Upper lobe of right lung (tissue), 1 donor: Measurements from ENCODE around the gene MTF2. TPM values are rescaled to one million over a fixed set of nuclear protein-coding genes. Genes with fewer than 3 reads are reported as not detected.
"Not testable (repeated sequence)": the region's sequence is repeated elsewhere in the genome, so short reads cannot be mapped to it uniquely, and the experiment has no call there.

Source experiments
- ATAC-seq: fragments of 200-7000 bp; cut with Tn5 transposase; one replicate; pipeline ENCODE4 v1.9.1; 2020; ENCODE audit warnings: mild to moderate bottlenecking, moderate library complexity
- DNase-seq: peaks from one replicate; pipeline ENCODE4 v3.0.0-alpha.2; 2020
- H3K27ac ChIP-seq: fragments of 200-600 bp; one replicate; pipeline ENCODE4 v1.8.0; 2022
- H3K27me3 ChIP-seq: fragments of 200-600 bp; one replicate; pipeline ENCODE4 v1.8.0; 2022; ENCODE audit warnings: mild to moderate bottlenecking
- H3K36me3 ChIP-seq: fragments of 200-600 bp; one replicate; pipeline ENCODE4 v1.8.0; 2022
- H3K4me1 ChIP-seq: fragments of 200-600 bp; one replicate; pipeline ENCODE4 v1.8.0; 2022
- H3K4me3 ChIP-seq: fragments of 200-600 bp; one replicate; pipeline ENCODE4 v1.8.0; 2022; ENCODE audit warnings: mild to moderate bottlenecking
- H3K9me3 ChIP-seq: fragments of 200-600 bp; one replicate; pipeline ENCODE4 v1.8.0; 2022
- intact Hi-C: fragments of 100-400 bp; cut with DNase I; formaldehyde crosslinking; loops from one replicate; pipeline ENCODE4 v1.11.0; 2022
- long read RNA-seq: library from polyadenylated mRNA; unstranded; transcript quantifications from one replicate; pipeline ENCODE4 v2.0.0, GENCODE V29; 2021
- total RNA-seq: library from RNA; stranded (reverse); fragmentation: NEBNext Ultra II Directional; extraction: Animal tissue kit (Norgen Biotek cat#: 25700); gene quantifications from one replicate; pipeline ENCODE4 v1.2.1, GENCODE V29; 2021
- TF ChIP-seq, protein P1 (sequence below): fragments of 200-600 bp; IDR thresholded peaks from one replicate; pipeline ENCODE4 v1.8.0; 2022; ENCODE audit warnings: antibody characterized with exemption
- donor health status: DM: no; HTN: yes; CAD: no; lungs with severe emphysema.

Gene MTF2
- 26.3 TPM for total RNA-seq
- long read RNA-seq, full-length matches to known transcripts, result 16 of 23 reads
- long read RNA-seq, partial matches to known transcripts, result 3 of 23 reads
- long read RNA-seq, other reads (novel, unspliced or antisense), result 4 of 23 reads

GRCh38 chr1:93078986-93079654, at the start of gene MTF2:
Gene MTF2 (plus strand): TSS chr1:93079283. CDS start chr1:93079527, 244 bp downstream.
- DNase-seq (peak; percentile 98), ATAC-seq (peak; percentile 98)
- no peaks in the 10 kb centered on the region for H3K36me3 ChIP-seq
- peak within 1 kb of the TSS; percentile 83 for H3K27ac ChIP-seq
- H3K4me1 ChIP-seq, result peaks cover 18% of the 10 kb centered on the region
- intact Hi-C loops, result no loop called here
- H3K27me3 ChIP-seq, result no peaks in the 10 kb centered on the region
- peak within 1 kb of the TSS; percentile 81 for H3K4me3 ChIP-seq
- TF ChIP-seq, protein P1, sequence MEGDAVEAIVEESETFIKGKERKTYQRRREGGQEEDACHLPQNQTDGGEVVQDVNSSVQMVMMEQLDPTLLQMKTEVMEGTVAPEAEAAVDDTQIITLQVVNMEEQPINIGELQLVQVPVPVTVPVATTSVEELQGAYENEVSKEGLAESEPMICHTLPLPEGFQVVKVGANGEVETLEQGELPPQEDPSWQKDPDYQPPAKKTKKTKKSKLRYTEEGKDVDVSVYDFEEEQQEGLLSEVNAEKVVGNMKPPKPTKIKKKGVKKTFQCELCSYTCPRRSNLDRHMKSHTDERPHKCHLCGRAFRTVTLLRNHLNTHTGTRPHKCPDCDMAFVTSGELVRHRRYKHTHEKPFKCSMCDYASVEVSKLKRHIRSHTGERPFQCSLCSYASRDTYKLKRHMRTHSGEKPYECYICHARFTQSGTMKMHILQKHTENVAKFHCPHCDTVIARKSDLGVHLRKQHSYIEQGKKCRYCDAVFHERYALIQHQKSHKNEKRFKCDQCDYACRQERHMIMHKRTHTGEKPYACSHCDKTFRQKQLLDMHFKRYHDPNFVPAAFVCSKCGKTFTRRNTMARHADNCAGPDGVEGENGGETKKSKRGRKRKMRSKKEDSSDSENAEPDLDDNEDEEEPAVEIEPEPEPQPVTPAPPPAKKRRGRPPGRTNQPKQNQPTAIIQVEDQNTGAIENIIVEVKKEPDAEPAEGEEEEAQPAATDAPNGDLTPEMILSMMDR, result no peak
- no peaks in the 10 kb centered on the region for H3K9me3 ChIP-seq

DNA sequence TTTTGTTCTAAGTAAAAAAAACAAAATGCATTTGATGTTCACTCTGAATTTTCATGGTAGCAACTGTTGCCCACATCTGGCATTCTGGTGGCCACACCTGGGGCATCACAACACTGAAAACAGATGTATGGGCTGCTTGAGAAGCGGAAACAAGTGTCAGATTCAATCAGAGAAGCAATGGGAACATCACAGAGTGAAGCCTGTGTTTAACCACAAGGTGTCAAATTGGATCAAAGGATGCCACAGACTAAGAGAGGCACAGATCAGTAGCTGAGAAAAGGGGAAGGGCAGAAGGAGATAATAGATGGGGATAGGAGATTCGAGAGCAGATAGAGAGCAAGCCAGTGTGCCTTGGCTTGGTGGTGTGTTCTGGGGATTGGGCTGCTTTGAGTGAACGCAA, 49.8 kb upstream of the MTF2 start:
- ATAC-seq, result no peak
- TF ChIP-seq, protein P1, result no peak

GRCh38 chr1:93030191-93030590, 48.9 kb upstream of the MTF2 start:
- H3K27me3 ChIP-seq, DNase-seq, H3K4me1 ChIP-seq, ATAC-seq, H3K27ac ChIP-seq, H3K36me3 ChIP-seq, H3K4me3 ChIP-seq, H3K9me3 ChIP-seq, intact Hi-C loops: not testable (repeated sequence)

More for the DNA sequence above, 49.8 kb upstream of the MTF2 start:
- DNase-seq, result no peak
- Histone ChIP-seq H3K27ac (no peak overlapping the region), H3K36me3 (no peaks in the 10 kb centered on the region), H3K27me3 (no peaks in the 10 kb centered on the region), H3K4me3 (no peak overlapping the region), H3K9me3 (no peaks in the 10 kb centered on the region), H3K4me1 (no peaks in the 10 kb centered on the region)
- intact Hi-C loops, result no loop called here

GRCh38 chr1:93031711-93032110, 47.4 kb upstream of the MTF2 start:
- intact Hi-C loops, result no loop called here
- no peaks in the 10 kb centered on the region for H3K9me3 ChIP-seq
- ATAC-seq (no peak), DNase-seq (no peak)
- no peaks in the 10 kb centered on the region for H3K4me1 ChIP-seq
- TF ChIP-seq, protein P1, result no peak
- no peaks in the 10 kb centered on the region for H3K27me3 ChIP-seq
- no peaks in the 10 kb centered on the region for H3K36me3 ChIP-seq
- H3K27ac ChIP-seq, result no peak overlapping the region
- no peak overlapping the region for H3K4me3 ChIP-seq

DNA sequence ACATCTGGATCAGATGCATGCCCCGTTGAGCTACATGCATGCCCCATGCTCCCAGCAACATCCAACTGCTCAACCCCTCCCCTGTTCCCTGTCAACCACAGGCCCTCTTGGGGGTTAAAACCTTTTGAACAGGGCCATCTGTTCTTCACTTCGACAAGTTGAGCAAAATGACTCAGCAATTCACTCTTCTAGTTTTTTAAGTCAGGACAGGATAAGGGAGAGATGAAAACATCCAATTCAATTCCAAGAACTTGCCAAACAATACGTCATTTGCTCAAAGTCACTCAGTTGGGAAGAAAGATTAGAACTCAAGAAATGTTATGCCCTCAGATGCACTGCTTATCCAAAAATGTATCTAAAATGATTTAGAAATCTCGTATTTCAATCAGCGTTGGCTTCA, 46.1 kb upstream of the MTF2 start:
- intact Hi-C loops, result no loop called here
- no peaks in the 10 kb centered on the region for H3K27me3 ChIP-seq
- H3K9me3 ChIP-seq, result no peaks in the 10 kb centered on the region
- H3K27ac ChIP-seq, result no peak overlapping the region
- no peaks in the 10 kb centered on the region for H3K36me3 ChIP-seq
- DNase-seq (no peak), ATAC-seq (no peak)
- TF ChIP-seq, protein P1, result no peak
- no peak overlapping the region for H3K4me3 ChIP-seq
- H3K4me1 ChIP-seq, result no peaks in the 10 kb centered on the region

GRCh38 chr1:93033785-93034184, 45.3 kb upstream of the MTF2 start:
- TF ChIP-seq, protein P1, result no peak
- no peak overlapping the region for H3K4me3 ChIP-seq
- DNase-seq (no peak), ATAC-seq (peak; percentile 78)
- no peaks in the 10 kb centered on the region for H3K36me3 ChIP-seq
- H3K9me3 ChIP-seq, result no peaks in the 10 kb centered on the region
- H3K27me3 ChIP-seq, result no peaks in the 10 kb centered on the region
- H3K4me1 ChIP-seq, result no peaks in the 10 kb centered on the region
- intact Hi-C loops, result no loop called here
- H3K27ac ChIP-seq, result no peak overlapping the region
